ENCODE results near the gene RAB44.

DNA sequence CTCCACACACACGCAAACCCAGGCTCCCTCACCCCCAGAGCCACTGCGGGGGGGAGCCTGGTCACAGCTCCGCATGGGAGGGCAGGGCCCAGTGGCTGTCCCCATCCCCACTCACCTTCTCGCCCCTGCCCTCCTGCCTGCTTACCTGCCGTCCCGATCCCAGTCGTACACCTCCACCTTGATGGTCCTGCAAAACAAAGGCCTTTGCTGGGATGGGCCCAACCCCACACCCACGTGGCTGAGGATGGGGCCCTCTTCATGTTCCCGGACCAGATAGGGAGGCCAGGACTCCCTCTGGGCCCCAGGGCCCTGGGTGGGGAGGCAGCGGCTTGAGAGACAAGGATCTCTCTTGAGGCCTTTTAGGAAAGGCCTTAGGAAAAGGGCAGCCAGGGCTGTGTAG, 67.6 kb downstream of the RAB44 start:
- TF ChIP-seq, protein P1, sequence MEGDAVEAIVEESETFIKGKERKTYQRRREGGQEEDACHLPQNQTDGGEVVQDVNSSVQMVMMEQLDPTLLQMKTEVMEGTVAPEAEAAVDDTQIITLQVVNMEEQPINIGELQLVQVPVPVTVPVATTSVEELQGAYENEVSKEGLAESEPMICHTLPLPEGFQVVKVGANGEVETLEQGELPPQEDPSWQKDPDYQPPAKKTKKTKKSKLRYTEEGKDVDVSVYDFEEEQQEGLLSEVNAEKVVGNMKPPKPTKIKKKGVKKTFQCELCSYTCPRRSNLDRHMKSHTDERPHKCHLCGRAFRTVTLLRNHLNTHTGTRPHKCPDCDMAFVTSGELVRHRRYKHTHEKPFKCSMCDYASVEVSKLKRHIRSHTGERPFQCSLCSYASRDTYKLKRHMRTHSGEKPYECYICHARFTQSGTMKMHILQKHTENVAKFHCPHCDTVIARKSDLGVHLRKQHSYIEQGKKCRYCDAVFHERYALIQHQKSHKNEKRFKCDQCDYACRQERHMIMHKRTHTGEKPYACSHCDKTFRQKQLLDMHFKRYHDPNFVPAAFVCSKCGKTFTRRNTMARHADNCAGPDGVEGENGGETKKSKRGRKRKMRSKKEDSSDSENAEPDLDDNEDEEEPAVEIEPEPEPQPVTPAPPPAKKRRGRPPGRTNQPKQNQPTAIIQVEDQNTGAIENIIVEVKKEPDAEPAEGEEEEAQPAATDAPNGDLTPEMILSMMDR (IDR thresholded peaks at IDR 0.05; ENCODE audit: poor library complexity) = no peak
- TF ChIP-seq EZH2phosphoT487 (IDR thresholded peaks at IDR 0.05; ENCODE audit: low read depth, severe bottlenecking, unreplicated experiment) = no peak

Data from hepatocyte (in vitro differentiated cells).